ENCODE measurements around the gene C19orf38.

The C19orf38 gene, protein sequence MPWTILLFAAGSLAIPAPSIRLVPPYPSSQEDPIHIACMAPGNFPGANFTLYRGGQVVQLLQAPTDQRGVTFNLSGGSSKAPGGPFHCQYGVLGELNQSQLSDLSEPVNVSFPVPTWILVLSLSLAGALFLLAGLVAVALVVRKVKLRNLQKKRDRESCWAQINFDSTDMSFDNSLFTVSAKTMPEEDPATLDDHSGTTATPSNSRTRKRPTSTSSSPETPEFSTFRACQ

DNA sequence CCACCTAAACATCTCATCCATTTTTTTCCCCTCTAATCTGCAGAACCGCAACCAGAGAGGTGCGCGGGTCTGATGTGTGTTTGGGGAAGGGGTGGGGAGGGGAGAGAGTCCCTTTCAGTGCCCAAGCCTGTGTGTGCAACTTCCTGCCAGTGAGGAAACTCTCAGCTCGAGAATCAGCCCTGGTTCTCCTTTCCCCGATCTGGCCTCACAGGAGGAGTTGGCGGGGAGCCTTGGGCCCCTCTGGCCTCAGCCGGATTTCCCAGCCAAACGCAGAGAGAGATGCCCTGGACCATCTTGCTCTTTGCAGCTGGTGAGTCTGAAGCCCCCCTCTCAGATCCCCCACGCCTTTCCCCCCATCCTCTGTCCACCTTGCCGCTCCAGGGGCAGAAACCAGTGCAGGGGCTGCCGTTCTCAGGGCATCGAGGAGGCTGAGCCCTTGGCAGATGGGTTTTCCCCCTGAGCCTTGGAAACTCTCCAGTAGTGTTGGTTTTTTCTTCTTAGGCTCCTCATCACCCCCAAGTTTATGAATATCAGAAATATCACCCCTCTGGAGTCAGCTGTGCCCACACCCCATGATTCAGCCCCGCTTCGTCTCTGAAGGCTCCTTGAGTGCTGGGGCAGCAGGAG lies at the start of gene C19orf38:
Gene C19orf38 (plus strand): TSS at position 186 of the 627 bp plus-strand sequence. CDS start 94 bp downstream, at position 280.
- DNase-seq (ENCODE audit: extremely low spot score), result peak; percentile 48
- TF ChIP-seq, protein P1, sequence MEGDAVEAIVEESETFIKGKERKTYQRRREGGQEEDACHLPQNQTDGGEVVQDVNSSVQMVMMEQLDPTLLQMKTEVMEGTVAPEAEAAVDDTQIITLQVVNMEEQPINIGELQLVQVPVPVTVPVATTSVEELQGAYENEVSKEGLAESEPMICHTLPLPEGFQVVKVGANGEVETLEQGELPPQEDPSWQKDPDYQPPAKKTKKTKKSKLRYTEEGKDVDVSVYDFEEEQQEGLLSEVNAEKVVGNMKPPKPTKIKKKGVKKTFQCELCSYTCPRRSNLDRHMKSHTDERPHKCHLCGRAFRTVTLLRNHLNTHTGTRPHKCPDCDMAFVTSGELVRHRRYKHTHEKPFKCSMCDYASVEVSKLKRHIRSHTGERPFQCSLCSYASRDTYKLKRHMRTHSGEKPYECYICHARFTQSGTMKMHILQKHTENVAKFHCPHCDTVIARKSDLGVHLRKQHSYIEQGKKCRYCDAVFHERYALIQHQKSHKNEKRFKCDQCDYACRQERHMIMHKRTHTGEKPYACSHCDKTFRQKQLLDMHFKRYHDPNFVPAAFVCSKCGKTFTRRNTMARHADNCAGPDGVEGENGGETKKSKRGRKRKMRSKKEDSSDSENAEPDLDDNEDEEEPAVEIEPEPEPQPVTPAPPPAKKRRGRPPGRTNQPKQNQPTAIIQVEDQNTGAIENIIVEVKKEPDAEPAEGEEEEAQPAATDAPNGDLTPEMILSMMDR (IDR thresholded peaks at IDR 0.05; ENCODE audit: control extremely low read depth, extremely low read depth, low read depth, missing control alignments), result no peak
- ChIA-PET CTCF (interaction anchor here (3.1 to 7.6 kb wide), 3 partner anchors 10 to 16 kb away, joined by 12 to 71 read pairs (median 28); no protein-coding TSS in a partner anchor), POLR2A (interaction anchor here (1.1 kb wide), 1 partner anchor 12 kb away, joined by 3 read pairs; the partner anchor contains the start of gene TMED1)

DNA sequence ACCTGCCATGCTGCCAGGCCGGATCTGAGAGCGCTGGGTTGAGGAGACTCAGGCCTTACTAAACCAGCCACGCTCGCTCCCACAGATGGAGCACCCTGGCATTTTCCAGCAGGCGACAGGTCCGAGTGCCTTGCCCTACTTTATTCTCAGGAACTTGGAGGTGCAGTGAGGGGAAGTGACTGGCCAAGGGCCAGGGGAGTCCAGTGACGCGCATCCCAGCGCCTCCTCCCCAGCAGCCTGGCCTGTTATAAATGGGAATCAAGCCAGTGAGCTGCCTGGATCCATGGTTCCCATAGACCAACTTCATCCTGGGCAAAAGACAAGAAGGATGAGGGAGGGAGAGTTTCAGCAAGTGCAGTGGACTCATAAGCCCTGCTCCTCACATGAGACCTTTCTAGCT lies 47.7 kb upstream of the C19orf38 start:
- DNase-seq (ENCODE audit: extremely low spot score), result no peak
- CTCF ChIA-PET, result interaction anchor here (1.0 to 1.1 kb wide), 2 partner anchors 64 to 83 kb away, joined by 3 read pairs; partner anchors contain the start of gene DNM2
- TF ChIP-seq, protein P1 (IDR thresholded peaks at IDR 0.05; ENCODE audit: control extremely low read depth, extremely low read depth, low read depth, missing control alignments), result no peak
- POLR2A ChIA-PET, result no interaction called here

DNA sequence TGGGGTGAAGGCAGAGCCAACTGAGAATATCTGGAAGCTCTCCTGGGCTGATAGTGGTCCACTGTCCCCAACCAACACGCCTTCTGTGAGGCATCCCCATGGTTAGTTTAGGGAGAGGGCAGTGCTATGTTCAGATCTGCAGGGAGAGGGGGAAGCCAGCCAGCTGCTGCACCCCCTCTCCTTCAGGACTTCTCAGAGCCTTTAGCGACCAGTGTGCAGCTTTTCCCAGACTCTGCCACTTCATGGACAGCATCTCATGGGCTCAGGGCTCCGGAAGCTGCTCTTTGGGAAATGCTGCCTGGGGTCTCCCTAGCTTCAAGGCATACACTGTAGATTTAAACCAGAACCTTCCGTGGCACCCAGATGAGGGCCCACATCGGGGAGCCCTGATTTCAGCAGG lies 45.7 kb upstream of the C19orf38 start:
- CTCF ChIA-PET, result interaction anchor here (1.0 to 1.4 kb wide), 2 partner anchors 18 to 59 kb away, joined by 3 to 4 read pairs; no protein-coding TSS in a partner anchor
- TF ChIP-seq, protein P1 (IDR thresholded peaks at IDR 0.05; ENCODE audit: control extremely low read depth, extremely low read depth, low read depth, missing control alignments), result no peak
- DNase-seq (ENCODE audit: extremely low spot score), result no peak
- POLR2A ChIA-PET, result no interaction called here

DNA sequence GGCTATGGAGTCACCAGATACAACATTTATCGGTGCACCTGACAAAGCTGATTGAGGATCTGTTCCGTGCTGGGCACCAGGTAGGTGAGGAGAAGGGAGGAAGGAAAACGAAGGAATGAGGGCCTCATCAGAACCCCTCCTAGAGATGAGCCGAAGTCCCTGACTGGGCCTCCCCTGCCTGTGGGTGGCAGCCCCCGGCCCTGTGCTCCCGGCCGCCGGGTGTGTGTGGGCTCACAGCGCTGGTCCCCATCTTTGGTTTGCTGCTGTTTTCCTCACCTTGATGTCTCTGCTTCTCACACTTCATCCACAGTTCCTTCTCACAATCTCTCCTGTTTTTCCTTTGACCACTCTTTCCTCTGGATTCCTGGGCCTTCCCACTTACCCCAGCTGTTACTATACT lies 45.0 kb upstream of the C19orf38 start:
- TF ChIP-seq, protein P1 (IDR thresholded peaks at IDR 0.05; ENCODE audit: control extremely low read depth, extremely low read depth, low read depth, missing control alignments), result no peak
- POLR2A ChIA-PET, result no interaction called here

DNA sequence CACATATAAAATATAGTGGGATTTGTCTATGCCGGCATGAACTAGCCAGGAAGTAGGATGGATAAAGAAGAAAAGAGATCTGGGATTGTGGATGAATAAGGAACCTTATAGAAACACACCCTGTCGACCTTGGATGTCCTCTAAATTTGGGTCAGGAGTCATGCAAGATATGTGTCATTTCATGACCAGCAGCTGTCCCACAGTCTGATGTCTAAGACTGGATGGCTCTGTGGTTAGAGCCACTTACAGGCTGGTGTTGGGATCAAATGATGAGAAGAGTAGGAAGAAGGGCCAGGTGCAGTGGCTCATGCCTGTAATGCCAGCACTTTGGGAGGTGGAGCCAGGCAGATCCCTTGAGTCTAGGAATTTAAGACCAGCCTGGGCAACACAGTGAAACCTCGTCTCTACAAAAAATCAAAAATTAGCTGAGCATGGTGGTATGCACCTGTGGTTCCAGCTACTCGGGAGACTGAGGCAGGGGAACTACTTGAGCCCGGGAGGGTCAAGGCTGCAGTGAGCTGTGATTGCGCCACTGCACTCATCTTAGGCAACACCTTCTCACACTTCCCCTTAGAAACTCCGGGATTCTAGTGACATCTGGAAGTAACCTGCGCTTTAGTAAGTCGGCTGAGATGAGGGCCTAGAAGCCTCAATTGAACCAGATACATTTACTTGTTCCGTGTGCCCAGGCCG lies 43.0 kb upstream of the C19orf38 start:
- ChIA-PET POLR2A (no interaction called here), CTCF (interaction anchor here (1.3 to 2.0 kb wide), 3 partner anchors 30 to 88 kb away, joined by 3 to 7 read pairs (median 5); partner anchors contain the start of genes DNM2 and TMED1)
- TF ChIP-seq, protein P1 (IDR thresholded peaks at IDR 0.05; ENCODE audit: control extremely low read depth, extremely low read depth, low read depth, missing control alignments), result no peak
- DNase-seq (ENCODE audit: extremely low spot score), result no peak

More for the DNA sequence above, 45.0 kb upstream of the C19orf38 start:
- DNase-seq (ENCODE audit: extremely low spot score), result no peak
- CTCF ChIA-PET, result interaction anchor here (0.8 to 1.3 kb wide), 3 partner anchors 18 to 85 kb away, joined by 3 to 4 read pairs (median 3); partner anchors contain the start of gene DNM2

DNA sequence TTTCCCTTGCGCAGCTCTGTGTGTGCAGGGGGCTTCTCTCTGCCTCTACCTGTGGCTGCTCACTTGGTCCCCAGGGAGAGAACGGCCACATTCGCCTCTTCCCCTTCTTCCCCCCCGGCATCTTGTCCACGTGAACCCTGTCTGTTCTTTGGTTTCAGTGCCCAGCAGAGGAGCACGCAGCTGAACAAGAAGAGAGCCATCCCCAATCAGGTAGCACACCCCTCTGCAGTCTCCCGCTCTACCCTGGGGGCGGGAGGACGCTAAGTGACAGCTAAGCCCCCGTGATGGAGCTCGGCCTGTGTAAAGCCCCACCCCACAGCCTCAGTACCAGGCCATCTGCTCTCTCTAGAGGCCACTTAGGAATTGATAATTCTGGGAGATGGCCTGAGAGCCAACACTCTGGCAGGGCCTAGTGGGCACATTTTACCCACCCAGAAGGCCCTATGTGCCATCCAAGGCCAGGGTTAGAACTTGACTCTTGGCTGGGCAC lies 42.4 kb upstream of the C19orf38 start:
- TF ChIP-seq, protein P1 (IDR thresholded peaks at IDR 0.05; ENCODE audit: control extremely low read depth, extremely low read depth, low read depth, missing control alignments), result no peak
- no peak for DNase-seq (ENCODE audit: extremely low spot score)
- POLR2A ChIA-PET, result no interaction called here
- CTCF ChIA-PET, result interaction anchor here (1.3 to 2.0 kb wide), 4 partner anchors 15 to 88 kb away, joined by 3 to 7 read pairs (median 6); partner anchors contain the start of genes DNM2 and TMED1

Data from GM10248 (cell line).